HEK293 (cell line): ENCODE measurements around the gene RNF214.

Experiments
- CTCF ChIA-PET: fragments of 350-600 bp; formaldehyde crosslinking; extraction: SDS; loops from one replicate; lab custom pipeline; 2021; ENCODE audit warnings: antibody characterized with exemption; lab: Yijun Ruan, JAX
- POLR2A ChIA-PET: fragments of 300-600 bp; formaldehyde crosslinking; extraction: SDS; loops from one replicate; lab custom pipeline; 2020; ENCODE audit warnings: antibody characterized with exemption, inconsistent platforms; lab: Yijun Ruan, JAX
- H3K27ac ChIP-seq: fragments of 200-500 bp; sonication (Bioruptor generic); 2 replicates; pipeline ENCODE4 v1.5.1; 2014; ENCODE audit warnings: low read depth, low read length, control low read depth, inconsistent platforms; ENCODE audit errors: extremely low read depth
- H3K36me3 ChIP-seq, 2 experiments: fragments of 200-500 bp in 1 of 2; sonication (Bioruptor generic) in 1 of 2; 1 replicate in 1 of 2; 2 replicates in 1 of 2; pipeline ENCODE4 v1.5.1; 2014 to 2017; ENCODE audit warnings: inconsistent platforms in 2 of 2, low read length in 2 of 2; ENCODE audit not compliant: control insufficient read depth in 2 of 2, insufficient read depth in 1 of 2
- H3K4me1 ChIP-seq: fragments of 200-500 bp; sonication (Bioruptor generic); 2 replicates; pipeline ENCODE4 v1.5.1; 2014; ENCODE audit warnings: mild to moderate bottlenecking, low read length, inconsistent platforms; ENCODE audit not compliant: control insufficient read depth, insufficient read depth
- H3K4me3 ChIP-seq: 2 replicates; pipeline ENCODE4 v1.5.1; 2011; ENCODE audit warnings: low read depth, mild to moderate bottlenecking, control low read depth, low read length, moderate library complexity
- H3K9me3 ChIP-seq: fragments of 200-500 bp; sonication (Bioruptor generic); 2 replicates; pipeline ENCODE4 v1.5.1; 2014; ENCODE audit warnings: low read depth, low read length, inconsistent platforms; ENCODE audit not compliant: control insufficient read depth, insufficient read depth
- GLIS2 ChIP-seq: fragments of 450-650 bp; formaldehyde crosslinking; IDR thresholded peaks from 2 replicates; pipeline ENCODE4 v1.5.1; 2016; ENCODE audit warnings: missing biosample characterization, missing genetic modification characterization
- KLF7 ChIP-seq: fragments of 450-650 bp; formaldehyde crosslinking; IDR thresholded peaks from 2 replicates; pipeline ENCODE4 v1.5.1; 2016; ENCODE audit warnings: missing biosample characterization, missing genetic modification characterization, borderline replicate concordance
- KLF9 ChIP-seq: fragments of 450-650 bp; formaldehyde crosslinking; IDR thresholded peaks from 2 replicates; pipeline ENCODE4 v1.5.1; 2016; ENCODE audit warnings: missing biosample characterization, missing genetic modification characterization, low read depth
- PRDM4 ChIP-seq: fragments of 450-650 bp; formaldehyde crosslinking; IDR thresholded peaks from 2 replicates; pipeline ENCODE4 v1.5.1; 2017; ENCODE audit warnings: missing biosample characterization, missing genetic modification characterization
- SETDB1 ChIP-seq: IDR thresholded peaks from one replicate; pipeline ENCODE4 v1.6.1; 2017; ENCODE audit warnings: mild to moderate bottlenecking, low read length, moderate library complexity, mixed read lengths; ENCODE audit not compliant: insufficient read length
- SP2 ChIP-seq: fragments of 450-650 bp; formaldehyde crosslinking; IDR thresholded peaks from 2 replicates; pipeline ENCODE4 v1.5.1; 2016; ENCODE audit warnings: missing biosample characterization, missing genetic modification characterization
- TSHZ1 ChIP-seq: fragments of 450-650 bp; formaldehyde crosslinking; IDR thresholded peaks from 2 replicates; pipeline ENCODE4 v1.5.1; 2016; ENCODE audit warnings: missing biosample characterization, missing genetic modification characterization, borderline replicate concordance
- ZBTB20 ChIP-seq: fragments of 450-650 bp; formaldehyde crosslinking; IDR thresholded peaks from 2 replicates; pipeline ENCODE4 v1.5.1; 2016; ENCODE audit warnings: missing biosample characterization, missing genetic modification characterization
- ZNF112 ChIP-seq: fragments of 450-650 bp; formaldehyde crosslinking; IDR thresholded peaks from 2 replicates; pipeline ENCODE4 v1.5.0; 2017; ENCODE audit warnings: missing biosample characterization, missing genetic modification characterization
- ZNF114 ChIP-seq: fragments of 450-650 bp; formaldehyde crosslinking; IDR thresholded peaks from 2 replicates; pipeline ENCODE4 v1.5.0; 2017; ENCODE audit warnings: missing biosample characterization, missing genetic modification characterization
- ZNF132 ChIP-seq: fragments of 450-650 bp; formaldehyde crosslinking; IDR thresholded peaks from 2 replicates; pipeline ENCODE4 v1.5.1; 2017; ENCODE audit warnings: missing biosample characterization, missing genetic modification characterization, borderline replicate concordance
- ZNF146 ChIP-seq: fragments of 450-650 bp; formaldehyde crosslinking; IDR thresholded peaks from 2 replicates; pipeline ENCODE4 v1.5.1; 2016; ENCODE audit warnings: missing biosample characterization, missing genetic modification characterization
- ZNF2 ChIP-seq: fragments of 450-650 bp; formaldehyde crosslinking; IDR thresholded peaks from 2 replicates; pipeline ENCODE4 v1.5.1; 2016; ENCODE audit warnings: missing biosample characterization, missing genetic modification characterization
- ZNF510 ChIP-seq: fragments of 450-650 bp; formaldehyde crosslinking; IDR thresholded peaks from 2 replicates; pipeline ENCODE4 v1.5.1; 2018; ENCODE audit warnings: mild to moderate bottlenecking, missing genetic modification characterization, missing biosample characterization; ENCODE audit not compliant: insufficient replicate concordance
- ZNF529 ChIP-seq: fragments of 450-650 bp; formaldehyde crosslinking; IDR thresholded peaks from 2 replicates; pipeline ENCODE4 v1.5.1; 2017; ENCODE audit warnings: missing genetic modification characterization, missing biosample characterization; ENCODE audit not compliant: insufficient replicate concordance
- ZNF558 ChIP-seq: fragments of 450-650 bp; formaldehyde crosslinking; IDR thresholded peaks from 2 replicates; pipeline ENCODE4 v1.5.1; 2016; ENCODE audit warnings: missing biosample characterization, missing genetic modification characterization
- ZNF626 ChIP-seq: fragments of 450-650 bp; sonication (Bioruptor Pico); formaldehyde crosslinking; IDR thresholded peaks from 2 replicates; pipeline ENCODE4 v1.5.1; 2018; ENCODE audit warnings: missing biosample characterization, missing genetic modification characterization, inconsistent platforms
- ZNF629 ChIP-seq: fragments of 450-650 bp; formaldehyde crosslinking; IDR thresholded peaks from 2 replicates; pipeline ENCODE4 v1.5.1; 2017; ENCODE audit warnings: missing biosample characterization, missing genetic modification characterization
- ZNF658 ChIP-seq: fragments of 450-650 bp; formaldehyde crosslinking; IDR thresholded peaks from 2 replicates; pipeline ENCODE4; 2016; ENCODE audit warnings: missing biosample characterization, missing genetic modification characterization
- ZNF776 ChIP-seq: fragments of 450-650 bp; formaldehyde crosslinking; IDR thresholded peaks from 2 replicates; pipeline ENCODE4 v1.5.0; 2017; ENCODE audit warnings: missing biosample characterization, missing genetic modification characterization, borderline replicate concordance
- ZNF843 ChIP-seq: fragments of 450-650 bp; formaldehyde crosslinking; IDR thresholded peaks from 2 replicates; pipeline ENCODE4 v1.5.1; 2016; ENCODE audit warnings: missing biosample characterization, missing genetic modification characterization

RNF214 gene

GRCh38 chr11:117203069-117203407 is 29.4 kb upstream of the RNF214 start (continued):
- TF ChIP-seq PRDM4 (tag by site-specific recombination) (no peak), ZNF529 (no peak), ZBTB20 (tag by site-specific recombination) (no peak), ZNF2 (no peak)
- TF ChIP-seq, all 188 proteins: peak for 0

GRCh38 chr11:117204283-117205080 is 28.0 kb upstream of the RNF214 start:
- peaks cover 0 to 20% of the 10 kb centered on the region in 2 experiments; a peak in 1 of 3 replicates for H3K36me3 ChIP-seq
- no peak overlapping the region for H3K27ac ChIP-seq
- no peaks in the 10 kb centered on the region for H3K9me3 ChIP-seq
- no peaks in the 10 kb centered on the region for H3K4me1 ChIP-seq
- no peak overlapping the region for H3K4me3 ChIP-seq
- POLR2A ChIA-PET, result interaction anchor here (0.5 to 1.5 kb wide), 2 partner anchors 17 to 92 kb away, joined by 3 to 7 read pairs; no protein-coding TSS in a partner anchor
- TF ChIP-seq ZNF112 (tag by site-specific recombination), result no peak
- TF ChIP-seq ZNF132, result no peak
- no peak for TF ChIP-seq KLF7 (tag by site-specific recombination)
- no peak for TF ChIP-seq KLF9 (tag by site-specific recombination)
- TF ChIP-seq ZNF510, result no peak
- TF ChIP-seq SP2 (tag by site-specific recombination), result no peak
- no peak for TF ChIP-seq ZNF843 (tag by site-specific recombination)
- TF ChIP-seq ZNF558 (tag by site-specific recombination), result no peak
- no peak for TF ChIP-seq ZNF114 (tag by site-specific recombination)
- no peak for TF ChIP-seq TSHZ1 (tag by site-specific recombination)
- TF ChIP-seq GLIS2 (tag by site-specific recombination), result no peak
- TF ChIP-seq ZNF626 (tag by site-specific recombination), result no peak
- no peak for TF ChIP-seq ZNF776 (tag by site-specific recombination)
- no peak for TF ChIP-seq ZNF658 (tag by site-specific recombination)
- TF ChIP-seq ZNF629 (tag by site-specific recombination), result no peak
- TF ChIP-seq SETDB1, result no peak
- TF ChIP-seq ZNF146 (tag by site-specific recombination), result no peak
- CTCF ChIA-PET, result interaction anchor here (0.8 kb wide), 1 partner anchor 18 kb away, joined by 3 read pairs; no protein-coding TSS in a partner anchor
